Cardiac muscle cell (in vitro differentiated cells and primary cell): ENCODE measurements around the gene FHIT. TPM values are rescaled to one million over a fixed set of nuclear protein-coding genes. Genes with fewer than 3 reads are reported as not detected.
A peak's percentile ranks its signal among the peaks of the same experiment; 100 is the strongest.

ENCODE experiments used
- DNase-seq, 2 donors: peaks; one replicate each; pipeline versions ENCODE4 v3.0.0 to v3.0.0-alpha.2; 2010 to 2017; ENCODE audit warnings: low read depth in 1 of 2, low spot score in 1 of 2
- H3K27ac ChIP-seq: fragments of 200-600 bp; sonication (generic); 2 replicates; pipeline ENCODE4 v1.5.1; 2016
- H3K27me3 ChIP-seq: fragments of 200-600 bp; sonication (generic); 2 replicates; pipeline ENCODE4 v1.6.0; 2016; ENCODE audit warnings: control low read depth
- H3K36me3 ChIP-seq: fragments of 200-600 bp; sonication (generic); 2 replicates; pipeline ENCODE4 v1.5.1; 2016; ENCODE audit warnings: control low read depth
- H3K4me1 ChIP-seq: fragments of 200-600 bp; sonication (generic); 2 replicates; pipeline ENCODE4 v1.8.1; 2017; ENCODE audit warnings: low read depth, mild to moderate bottlenecking, mixed run types
- H3K4me3 ChIP-seq: fragments of 200-600 bp; sonication (generic); 2 replicates; pipeline ENCODE4 v1.5.1; 2016; ENCODE audit warnings: mild to moderate bottlenecking
- H3K9me3 ChIP-seq: fragments of 200-600 bp; sonication (generic); 2 replicates; pipeline ENCODE4 v1.5.1; 2017; ENCODE audit warnings: low read depth, mild to moderate bottlenecking, control low read depth
- polyA plus RNA-seq: library from polyadenylated mRNA; unstranded; fragments of >200 nt; fragmentation: Nextera tagmentation; extraction: Ambion mirVana; gene quantifications from 2 replicates; pipeline ENCODE4 v1.2.1, GENCODE V29; 2016
- total RNA-seq: library from RNA; depleted of rRNA; stranded (reverse); fragments of >200 nt; gene quantifications from 2 replicates; pipeline ENCODE4 v1.2.3, GENCODE V29; 2016
- TF ChIP-seq, protein P1 (sequence below): IDR thresholded peaks from 2 replicates; pipeline ENCODE4 v1.5.1; 2012; ENCODE audit warnings: low read depth, mild to moderate bottlenecking, low read length

Gene FHIT
- total and polyA plus RNA-seq, 2 experiments from 2014 or later, result 6.9 to 12.5 TPM

DNA sequence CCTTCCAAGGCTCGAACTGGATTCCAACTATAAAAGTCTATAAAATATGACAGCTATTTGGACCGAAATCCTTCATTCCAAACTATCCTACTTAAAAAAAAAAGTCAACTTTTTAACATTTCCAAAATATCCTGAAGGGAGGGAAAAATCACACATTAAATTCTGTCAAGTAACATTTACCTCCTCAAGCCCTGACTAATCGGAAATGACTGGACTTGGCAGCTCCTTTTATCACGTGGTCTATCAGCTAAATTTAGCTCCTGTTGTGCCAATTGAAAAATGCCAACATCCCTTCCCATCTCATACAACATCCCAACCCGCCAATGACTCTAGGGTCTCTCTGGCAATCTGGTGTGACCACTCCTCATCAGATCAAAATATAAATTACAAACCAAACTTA, 297.9 kb downstream of the FHIT start:
- peak in 1 of 2 donors; percentile 4 for DNase-seq
- H3K4me3 ChIP-seq, result no peak overlapping the region
- no peaks in the 10 kb centered on the region for H3K27me3 ChIP-seq
- no peak overlapping the region for H3K27ac ChIP-seq
- H3K36me3 ChIP-seq, result no peaks in the 10 kb centered on the region
- H3K9me3 ChIP-seq, result no peaks in the 10 kb centered on the region
- TF ChIP-seq, protein P1, sequence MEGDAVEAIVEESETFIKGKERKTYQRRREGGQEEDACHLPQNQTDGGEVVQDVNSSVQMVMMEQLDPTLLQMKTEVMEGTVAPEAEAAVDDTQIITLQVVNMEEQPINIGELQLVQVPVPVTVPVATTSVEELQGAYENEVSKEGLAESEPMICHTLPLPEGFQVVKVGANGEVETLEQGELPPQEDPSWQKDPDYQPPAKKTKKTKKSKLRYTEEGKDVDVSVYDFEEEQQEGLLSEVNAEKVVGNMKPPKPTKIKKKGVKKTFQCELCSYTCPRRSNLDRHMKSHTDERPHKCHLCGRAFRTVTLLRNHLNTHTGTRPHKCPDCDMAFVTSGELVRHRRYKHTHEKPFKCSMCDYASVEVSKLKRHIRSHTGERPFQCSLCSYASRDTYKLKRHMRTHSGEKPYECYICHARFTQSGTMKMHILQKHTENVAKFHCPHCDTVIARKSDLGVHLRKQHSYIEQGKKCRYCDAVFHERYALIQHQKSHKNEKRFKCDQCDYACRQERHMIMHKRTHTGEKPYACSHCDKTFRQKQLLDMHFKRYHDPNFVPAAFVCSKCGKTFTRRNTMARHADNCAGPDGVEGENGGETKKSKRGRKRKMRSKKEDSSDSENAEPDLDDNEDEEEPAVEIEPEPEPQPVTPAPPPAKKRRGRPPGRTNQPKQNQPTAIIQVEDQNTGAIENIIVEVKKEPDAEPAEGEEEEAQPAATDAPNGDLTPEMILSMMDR, result no peak
- no peaks in the 10 kb centered on the region for H3K4me1 ChIP-seq

DNA sequence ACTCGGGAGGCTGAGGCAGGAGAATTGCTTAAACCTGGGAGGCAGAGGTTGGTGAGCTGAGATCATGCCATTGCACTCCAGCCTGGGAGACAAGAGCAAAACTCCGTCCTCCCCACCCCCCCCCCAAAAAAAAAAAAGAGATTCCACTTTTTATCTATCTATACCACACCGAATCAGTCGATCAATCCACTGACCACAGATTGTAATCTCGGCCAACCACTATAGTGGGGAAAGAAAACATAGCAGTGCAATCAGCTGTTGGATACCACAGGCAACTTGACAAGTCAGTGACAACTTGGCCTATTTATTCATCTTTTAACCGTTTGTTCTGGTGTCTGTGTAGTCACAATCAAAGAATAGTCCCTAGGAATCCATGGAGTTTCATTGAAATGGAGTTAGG, 299.2 kb downstream of the FHIT start:
- Histone ChIP-seq H3K4me1 (no peaks in the 10 kb centered on the region), H3K27ac (no peak overlapping the region), H3K4me3 (no peak overlapping the region), H3K27me3 (no peaks in the 10 kb centered on the region), H3K36me3 (no peaks in the 10 kb centered on the region), H3K9me3 (no peaks in the 10 kb centered on the region)
- TF ChIP-seq, protein P1, result no peak
- no peak for DNase-seq

DNA sequence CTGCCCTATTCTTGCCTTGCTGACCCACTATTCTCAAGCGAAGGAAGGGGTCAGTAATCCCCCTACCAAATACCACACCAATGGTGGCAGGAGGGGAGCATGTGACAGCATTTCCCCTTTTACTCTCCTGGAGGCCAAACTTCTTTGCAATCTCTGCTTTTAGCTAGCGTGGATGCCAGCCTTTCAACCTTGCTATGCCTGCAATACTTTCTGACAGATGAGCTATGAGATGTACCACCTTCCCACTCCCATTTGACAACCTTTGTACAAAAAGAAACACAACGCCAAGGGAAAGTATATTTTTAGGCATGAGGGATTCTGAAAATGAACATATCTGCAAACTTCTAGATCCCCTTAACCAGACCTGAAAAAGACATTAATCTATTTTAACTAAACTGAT, 302.1 kb downstream of the FHIT start:
- no peaks in the 10 kb centered on the region for H3K4me1 ChIP-seq
- H3K36me3 ChIP-seq, result no peaks in the 10 kb centered on the region
- DNase-seq, result no peak

DNA sequence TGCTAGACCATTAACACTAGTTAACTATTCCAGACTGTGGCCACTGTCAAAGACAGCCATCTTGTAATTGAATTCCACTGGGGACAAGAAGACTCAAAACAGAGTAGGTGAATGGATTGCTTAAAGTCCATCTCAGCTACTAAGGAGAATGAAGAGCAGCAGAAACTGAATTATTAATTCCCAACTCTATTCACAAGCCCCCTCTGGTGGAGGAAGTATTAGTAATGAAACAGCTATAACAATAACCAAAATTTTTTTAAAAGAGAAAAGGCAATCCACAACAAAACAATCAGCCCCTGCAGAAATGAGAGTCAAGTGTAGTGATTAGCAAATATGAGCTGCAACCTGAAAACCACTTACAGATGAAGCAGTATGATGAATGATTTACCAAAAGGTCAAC, 302.8 kb downstream of the FHIT start:
- Histone ChIP-seq H3K4me1 (no peaks in the 10 kb centered on the region), H3K27ac (no peak overlapping the region), H3K27me3 (no peaks in the 10 kb centered on the region), H3K4me3 (no peak overlapping the region), H3K9me3 (no peaks in the 10 kb centered on the region), H3K36me3 (no peaks in the 10 kb centered on the region)
- DNase-seq, result peak in 1 of 2 donors; percentile 6
- TF ChIP-seq, protein P1, result no peak

More for the DNA sequence above, 302.1 kb downstream of the FHIT start:
- Histone ChIP-seq H3K9me3 (no peaks in the 10 kb centered on the region), H3K4me3 (no peak overlapping the region), H3K27me3 (no peaks in the 10 kb centered on the region), H3K27ac (no peak overlapping the region)
- TF ChIP-seq, protein P1, result no peak

DNA sequence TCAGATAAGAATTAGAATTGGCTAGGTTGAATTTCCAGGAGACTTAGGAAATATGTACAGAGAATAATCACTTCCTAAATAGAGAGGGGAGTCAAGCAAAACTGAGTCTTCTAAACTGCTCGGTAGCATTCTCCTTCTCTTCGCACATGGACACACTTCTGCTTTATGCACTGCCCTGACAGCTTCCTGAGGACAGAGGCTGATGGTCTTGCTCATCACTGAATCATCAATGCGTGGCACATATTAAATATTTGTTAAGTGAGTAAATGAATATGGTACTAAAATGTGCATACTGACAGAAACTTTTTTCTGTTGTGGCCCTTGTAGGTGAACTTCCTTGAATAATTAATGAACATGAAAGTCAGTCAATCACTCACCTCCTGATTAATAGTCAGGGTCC, 315.5 kb downstream of the FHIT start:
- H3K4me1 ChIP-seq, result no peaks in the 10 kb centered on the region
- TF ChIP-seq, protein P1, result no peak
- DNase-seq, result peak in 1 of 2 donors; percentile 19
- H3K27me3 ChIP-seq, result no peaks in the 10 kb centered on the region
- no peaks in the 10 kb centered on the region for H3K9me3 ChIP-seq
- no peaks in the 10 kb centered on the region for H3K36me3 ChIP-seq
- no peak overlapping the region for H3K27ac ChIP-seq
- no peak overlapping the region for H3K4me3 ChIP-seq

DNA sequence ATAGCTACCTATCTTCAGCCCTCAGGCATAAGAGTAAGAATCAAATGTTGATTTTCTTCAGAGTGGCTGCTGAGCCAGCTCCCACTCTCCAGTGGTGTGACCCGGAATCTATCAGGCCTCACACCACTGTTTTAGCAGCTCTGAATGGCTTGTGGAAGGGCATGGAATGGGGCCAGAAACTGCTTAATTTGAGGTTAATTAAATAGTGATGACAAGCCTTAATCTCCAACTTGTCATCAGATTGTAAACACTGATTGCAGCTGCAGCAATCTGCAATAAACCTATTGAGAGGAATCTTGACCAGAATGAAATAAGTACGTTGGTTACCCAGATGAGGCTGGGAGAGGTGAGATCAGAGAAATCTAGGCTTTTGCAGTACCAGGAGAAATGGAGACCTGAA, 317.4 kb downstream of the FHIT start:
- no peaks in the 10 kb centered on the region for H3K9me3 ChIP-seq
- H3K4me3 ChIP-seq, result no peak overlapping the region
- no peak for DNase-seq
- H3K4me1 ChIP-seq, result no peaks in the 10 kb centered on the region
- H3K27me3 ChIP-seq, result no peaks in the 10 kb centered on the region
- no peaks in the 10 kb centered on the region for H3K36me3 ChIP-seq
- TF ChIP-seq, protein P1, result no peak
- no peak overlapping the region for H3K27ac ChIP-seq
